Smooth muscle cell (in vitro differentiated cells): ENCODE results near the gene PLD3. TPM values are rescaled to one million over a fixed set of nuclear protein-coding genes. Genes with fewer than 3 reads are reported as not detected.

Source experiments
- DNase-seq: peaks from one replicate; lab custom pipeline; 2025; ENCODE audit not compliant: unreplicated experiment; lab: John Stamatoyannopoulos, UW
- H2AFZ ChIP-seq: fragments of 200-600 bp; sonication (generic); 2 replicates; pipeline ENCODE4 v1.6.0; 2016; ENCODE audit warnings: antibody characterized with exemption, low read depth, mild to moderate bottlenecking
- H3F3A ChIP-seq: fragments of 200-600 bp; sonication (generic); 2 replicates; pipeline ENCODE4 v1.6.0; 2017; ENCODE audit warnings: antibody characterized with exemption, low read depth
- H3K27ac ChIP-seq: fragments of 200-600 bp; sonication (generic); 2 replicates; pipeline ENCODE4 v1.5.1; 2016; ENCODE audit warnings: low read depth, mild to moderate bottlenecking
- H3K27me3 ChIP-seq: fragments of 200-600 bp; sonication (generic); 2 replicates; pipeline ENCODE4 v1.6.1; 2016; ENCODE audit warnings: low read depth, mild to moderate bottlenecking
- H3K36me3 ChIP-seq: fragments of 200-600 bp; sonication (generic); 2 replicates; pipeline ENCODE4 v1.5.1; 2016; ENCODE audit warnings: low read depth
- H3K4me1 ChIP-seq: fragments of 200-600 bp; sonication (generic); 2 replicates; pipeline ENCODE4 v1.5.1; 2016; ENCODE audit warnings: low read depth
- H3K4me2 ChIP-seq: fragments of 200-600 bp; sonication (generic); 2 replicates; pipeline ENCODE4 v1.6.0; 2016; ENCODE audit warnings: mild to moderate bottlenecking
- H3K4me3 ChIP-seq: fragments of 200-600 bp; sonication (generic); 2 replicates; pipeline ENCODE4 v1.5.1; 2016; ENCODE audit warnings: mild to moderate bottlenecking
- H3K79me2 ChIP-seq: fragments of 200-600 bp; sonication (generic); 2 replicates; pipeline ENCODE4 v1.6.0; 2016; ENCODE audit warnings: low read depth, mild to moderate bottlenecking
- H3K9ac ChIP-seq: fragments of 200-600 bp; sonication (generic); 2 replicates; pipeline ENCODE4 v1.6.0; 2016; ENCODE audit warnings: low read depth
- H3K9me3 ChIP-seq: fragments of 200-600 bp; sonication (generic); replicated peaks from 2 replicates; pipeline ENCODE4 v1.5.1; 2016; ENCODE audit warnings: low read depth
- H4K20me1 ChIP-seq: fragments of 200-600 bp; sonication (generic); 2 replicates; pipeline ENCODE4 v1.6.0; 2016; ENCODE audit warnings: low read depth
- WGBS: methylation state at CpG from one replicate; pipeline ENCODE4 v1.1.7; 2016; ENCODE audit warnings: low lambda C conversion rate; 5-methylcytosine and 5-hydroxymethylcytosine counted together
- polyA plus RNA-seq: library from polyadenylated mRNA; unstranded; fragments of >200 nt; fragmentation: Nextera tagmentation; extraction: Ambion mirVana; gene quantifications from 2 replicates; pipeline ENCODE4 v1.2.1, GENCODE V29; 2016
- total RNA-seq: library from RNA; depleted of rRNA; stranded (reverse); fragments of >200 nt; gene quantifications from 2 replicates; pipeline ENCODE4 v1.2.3, GENCODE V29; 2014
- TF ChIP-seq, protein P1 (sequence below): fragments of 200-600 bp; sonication (generic); IDR thresholded peaks from 2 replicates; pipeline ENCODE4 v1.5.1; 2017; ENCODE audit warnings: borderline replicate concordance, mild to moderate bottlenecking, antibody characterized with exemption; ENCODE audit not compliant: insufficient read depth, poor library complexity, severe bottlenecking

Gene PLD3
- total and polyA plus RNA-seq, 2 experiments from 2014 or later = 716 to 1,023 TPM

DNA sequence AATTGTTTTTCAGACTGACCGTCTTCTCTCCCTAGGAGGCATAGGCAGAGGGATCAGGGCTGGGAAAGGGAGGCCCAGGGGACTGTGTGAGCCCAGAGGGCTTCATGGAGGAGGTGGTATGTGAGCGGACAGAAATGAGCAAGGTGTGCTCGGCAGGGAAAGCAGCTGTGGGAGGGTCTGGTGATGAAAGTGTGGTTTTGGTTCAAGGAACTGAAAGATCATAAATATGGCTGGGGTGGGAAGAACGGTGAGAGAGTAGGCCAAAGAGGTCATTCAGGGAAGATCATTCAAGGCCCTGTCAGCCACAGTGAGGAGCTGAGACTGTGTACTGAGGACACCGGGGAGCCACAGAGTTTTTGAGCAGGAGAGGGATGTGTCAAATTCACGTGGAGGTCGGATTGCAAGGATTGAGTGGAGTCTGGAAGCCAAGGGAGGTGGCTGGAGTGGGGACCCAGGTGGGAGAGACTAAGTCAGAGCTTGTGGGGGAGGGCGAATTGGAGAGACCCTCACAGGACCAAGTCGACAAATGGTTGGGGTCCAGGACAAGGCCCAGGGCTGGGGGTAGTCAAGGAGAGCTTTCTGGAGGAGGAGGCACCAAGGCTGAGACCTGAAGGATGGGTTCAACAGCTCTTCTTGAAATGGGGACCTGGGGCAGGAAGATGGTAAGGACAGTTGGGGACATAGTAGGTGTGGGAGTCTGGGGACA, 7.6 kb downstream of the PLD3 start:
- Histone ChIP-seq H3F3A (no peaks in the 10 kb centered on the region), H3K27ac (no peak overlapping the region)
- WGBS = 95% methylated on average over 9 of the region's 9 CpGs

DNA sequence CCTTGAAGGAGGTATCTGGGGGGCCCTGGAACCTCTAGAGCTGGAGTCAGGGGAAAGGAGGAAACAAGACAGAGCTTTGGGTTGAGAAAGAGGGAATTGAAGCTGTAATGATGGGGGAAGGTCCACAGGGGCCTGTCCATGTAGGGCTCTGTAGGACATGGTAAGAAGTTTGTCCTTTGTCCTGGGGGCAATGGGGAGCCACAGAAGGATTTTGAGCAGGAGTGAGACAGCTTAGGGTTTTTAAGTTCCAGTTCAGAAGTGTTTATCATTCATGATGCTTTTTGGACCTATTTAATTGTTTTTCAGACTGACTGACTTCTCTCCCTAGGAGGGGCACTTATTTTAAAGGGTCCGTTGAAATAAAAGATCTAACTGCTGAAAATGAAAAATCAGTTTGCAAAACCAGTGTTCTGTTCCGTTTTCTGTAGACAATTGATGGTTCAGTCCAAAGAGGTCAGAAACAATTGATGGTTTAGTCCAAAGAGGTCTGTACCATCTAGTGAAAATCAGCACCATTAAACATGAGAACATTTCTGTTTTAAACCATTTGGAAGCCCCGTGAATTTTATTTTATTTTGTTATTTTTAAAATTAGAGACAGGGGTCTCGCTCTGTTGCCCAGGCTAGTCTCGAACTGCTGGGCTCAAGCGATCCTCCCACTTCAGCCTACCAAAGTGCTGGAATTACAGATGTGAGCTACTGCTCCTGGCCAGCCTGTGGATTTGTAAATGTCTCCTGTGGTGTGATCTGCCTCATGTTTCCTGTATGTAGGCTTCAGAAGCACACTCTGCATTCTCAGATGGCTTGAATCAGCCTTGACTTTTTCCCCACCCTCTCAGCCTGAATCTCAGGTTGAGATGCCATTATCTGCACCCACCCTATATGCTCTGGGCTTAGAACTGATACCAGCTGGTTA, 8.4 kb downstream of the PLD3 start:
- H3K27me3 ChIP-seq = no peaks in the 10 kb centered on the region
- H3K36me3 ChIP-seq = no peaks in the 10 kb centered on the region
- H3K4me1 ChIP-seq = no peaks in the 10 kb centered on the region
- no peak overlapping the region for H3K27ac ChIP-seq
- TF ChIP-seq, protein P1, sequence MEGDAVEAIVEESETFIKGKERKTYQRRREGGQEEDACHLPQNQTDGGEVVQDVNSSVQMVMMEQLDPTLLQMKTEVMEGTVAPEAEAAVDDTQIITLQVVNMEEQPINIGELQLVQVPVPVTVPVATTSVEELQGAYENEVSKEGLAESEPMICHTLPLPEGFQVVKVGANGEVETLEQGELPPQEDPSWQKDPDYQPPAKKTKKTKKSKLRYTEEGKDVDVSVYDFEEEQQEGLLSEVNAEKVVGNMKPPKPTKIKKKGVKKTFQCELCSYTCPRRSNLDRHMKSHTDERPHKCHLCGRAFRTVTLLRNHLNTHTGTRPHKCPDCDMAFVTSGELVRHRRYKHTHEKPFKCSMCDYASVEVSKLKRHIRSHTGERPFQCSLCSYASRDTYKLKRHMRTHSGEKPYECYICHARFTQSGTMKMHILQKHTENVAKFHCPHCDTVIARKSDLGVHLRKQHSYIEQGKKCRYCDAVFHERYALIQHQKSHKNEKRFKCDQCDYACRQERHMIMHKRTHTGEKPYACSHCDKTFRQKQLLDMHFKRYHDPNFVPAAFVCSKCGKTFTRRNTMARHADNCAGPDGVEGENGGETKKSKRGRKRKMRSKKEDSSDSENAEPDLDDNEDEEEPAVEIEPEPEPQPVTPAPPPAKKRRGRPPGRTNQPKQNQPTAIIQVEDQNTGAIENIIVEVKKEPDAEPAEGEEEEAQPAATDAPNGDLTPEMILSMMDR = no peak
- no peak overlapping the region for H2AFZ ChIP-seq
- no peak overlapping the region for H3K9ac ChIP-seq
- H3K9me3 ChIP-seq = no peaks in the 10 kb centered on the region
- no peaks in the 10 kb centered on the region for H3F3A ChIP-seq
- peaks cover 23% of the 10 kb centered on the region for H3K79me2 ChIP-seq
- no peak overlapping the region for H3K4me2 ChIP-seq
- no peak for DNase-seq
- H3K4me3 ChIP-seq = no peak overlapping the region
- WGBS = 92% methylated on average over 6 of the region's 6 CpGs
- H4K20me1 ChIP-seq = peaks cover 31% of the 10 kb centered on the region

More for the DNA sequence above, 7.6 kb downstream of the PLD3 start:
- no peak overlapping the region for H2AFZ ChIP-seq
- no peak for DNase-seq
- TF ChIP-seq, protein P1 = no peak
- H3K79me2 ChIP-seq = peaks cover 23% of the 10 kb centered on the region
- H3K36me3 ChIP-seq = no peaks in the 10 kb centered on the region
- H3K4me3 ChIP-seq = no peak overlapping the region
- H3K27me3 ChIP-seq = no peaks in the 10 kb centered on the region
- no peak overlapping the region for H3K9ac ChIP-seq
- no peaks in the 10 kb centered on the region for H3K4me1 ChIP-seq
- no peak overlapping the region for H3K4me2 ChIP-seq
- H3K9me3 ChIP-seq = no peaks in the 10 kb centered on the region
- peaks cover 31% of the 10 kb centered on the region for H4K20me1 ChIP-seq

DNA sequence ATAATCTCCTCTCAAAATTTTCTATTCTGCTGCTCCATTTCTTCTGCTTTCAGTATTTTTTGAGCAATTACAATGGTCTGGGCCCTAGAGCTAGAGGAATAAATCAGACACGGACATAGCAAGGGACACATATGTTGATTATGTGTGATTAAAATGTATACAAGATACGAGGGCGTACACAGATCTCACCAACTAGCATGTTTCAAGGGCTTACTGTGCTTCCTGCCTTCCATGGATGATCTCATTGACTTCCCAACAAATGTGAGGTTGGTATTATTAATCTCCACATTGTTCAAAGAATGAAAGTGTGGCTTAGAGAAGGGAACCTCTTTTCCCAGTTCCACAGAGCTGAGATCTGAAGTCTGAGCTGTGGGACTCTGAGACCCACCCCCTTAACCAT, 9.1 kb downstream of the PLD3 start:
- 92% methylated on average over 3 of the region's 3 CpGs for WGBS
- Histone ChIP-seq H3K36me3 (no peaks in the 10 kb centered on the region), H2AFZ (no peak overlapping the region), H3F3A (no peaks in the 10 kb centered on the region), H3K4me1 (no peaks in the 10 kb centered on the region), H3K79me2 (peaks cover 20% of the 10 kb centered on the region), H3K27me3 (no peaks in the 10 kb centered on the region), H3K4me2 (no peak overlapping the region), H4K20me1 (peaks cover 31% of the 10 kb centered on the region), H3K9me3 (no peaks in the 10 kb centered on the region), H3K9ac (no peak overlapping the region), H3K4me3 (no peak overlapping the region), H3K27ac (no peak overlapping the region)
- TF ChIP-seq, protein P1 = no peak
- DNase-seq = no peak
